Fibroblast of skin of abdomen (primary cell): ENCODE measurements around the gene RNF7.
"Not testable (repeated sequence)": the region's sequence is repeated elsewhere in the genome, so short reads cannot be mapped to it uniquely, and the experiment has no call there.

Source experiments
- DNase-seq: peaks from one replicate; pipeline ENCODE4 v3.0.0-alpha.2; 2013

RNF7 gene

DNA sequence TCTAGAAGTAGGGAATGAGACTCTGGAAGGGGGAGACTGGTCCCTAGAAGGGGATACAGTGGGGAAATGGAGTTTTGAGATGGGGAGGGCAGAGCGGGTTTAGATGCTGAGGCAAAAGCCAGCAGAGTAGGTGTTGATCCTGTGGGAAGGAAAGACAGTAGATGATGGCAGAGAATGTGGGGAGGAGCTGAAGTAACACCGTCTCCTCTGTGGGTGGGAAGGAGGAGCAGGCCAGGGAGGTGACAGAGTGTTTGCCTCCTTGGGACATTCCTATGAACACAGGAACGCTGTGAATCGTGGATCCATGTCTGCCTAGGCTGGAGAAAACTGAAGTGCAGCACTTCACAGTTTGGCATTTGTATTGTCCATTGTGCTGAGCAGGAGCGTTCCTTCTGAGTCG lies 45.5 kb downstream of the RNF7 start:
- no peak for DNase-seq

GRCh38 chr3:141784096-141784495 lies 46.0 kb downstream of the RNF7 start:
- no peak for DNase-seq

DNA sequence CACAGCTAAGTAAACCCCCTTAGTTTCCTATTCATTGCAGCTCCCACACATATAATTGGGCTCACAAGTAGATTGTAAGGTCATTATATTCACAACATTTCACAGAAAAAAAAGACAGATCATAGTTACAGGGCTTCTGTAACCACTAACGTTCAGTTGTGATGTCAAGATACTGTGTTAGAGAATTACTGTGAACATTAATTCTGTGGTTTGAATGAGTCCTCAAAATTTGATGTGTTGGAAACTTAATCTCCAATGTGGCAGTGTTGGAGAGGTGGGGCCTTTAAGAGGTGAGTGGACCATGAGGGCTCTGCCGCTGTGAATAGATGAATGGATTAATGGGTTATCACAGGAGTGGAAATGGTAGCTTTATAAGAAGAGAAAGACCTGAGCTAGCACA lies 46.4 kb downstream of the RNF7 start:
- no peak for DNase-seq

- no peak for DNase-seq
These were observed 50.1 kb downstream of the RNF7 start for GRCh38 chr3:141788149-141788548.

DNA sequence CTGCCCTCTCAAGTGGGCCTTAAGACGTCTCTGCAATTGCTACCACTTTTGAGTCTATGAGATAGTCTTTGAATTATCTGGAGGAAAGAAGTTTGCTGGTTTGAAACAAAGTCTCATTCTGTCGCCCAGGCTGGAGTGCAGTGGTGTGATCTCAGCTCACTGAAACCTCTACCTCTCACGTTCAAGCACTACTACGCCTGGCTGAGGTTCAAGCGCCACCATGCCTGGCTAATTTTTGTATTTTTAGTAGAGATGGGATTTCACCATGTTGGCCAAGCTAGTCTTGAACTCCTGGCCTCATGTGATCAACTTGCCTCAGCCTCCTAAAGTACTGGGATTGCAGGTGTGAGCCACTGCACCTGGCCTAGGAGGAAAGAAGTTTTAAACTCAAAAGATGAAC lies 50.7 kb downstream of the RNF7 start:
- not testable (repeated sequence) for DNase-seq

DNA sequence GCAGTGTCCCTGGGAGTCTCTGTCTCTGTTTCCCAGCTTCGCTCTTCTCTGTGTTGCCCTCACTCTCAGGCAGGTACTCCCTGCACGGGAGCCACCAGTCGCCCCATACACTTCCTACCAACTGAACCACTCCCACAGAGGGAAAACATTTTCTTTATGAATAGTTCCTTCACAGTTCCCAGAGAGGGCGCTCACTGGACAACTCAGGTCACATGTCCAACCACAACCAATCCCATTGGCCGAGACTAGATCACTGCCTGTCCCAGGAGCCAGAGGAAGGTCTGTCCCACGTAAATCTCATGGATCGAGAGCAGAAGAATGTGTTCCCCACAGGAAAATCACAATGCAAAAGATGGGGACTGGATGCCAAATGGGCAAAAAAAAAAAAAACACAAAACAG lies 51.2 kb downstream of the RNF7 start:
- DNase-seq = no peak

- DNase-seq = no peak
These were observed 52.1 kb downstream of the RNF7 start for GRCh38 chr3:141790171-141790570.

DNA sequence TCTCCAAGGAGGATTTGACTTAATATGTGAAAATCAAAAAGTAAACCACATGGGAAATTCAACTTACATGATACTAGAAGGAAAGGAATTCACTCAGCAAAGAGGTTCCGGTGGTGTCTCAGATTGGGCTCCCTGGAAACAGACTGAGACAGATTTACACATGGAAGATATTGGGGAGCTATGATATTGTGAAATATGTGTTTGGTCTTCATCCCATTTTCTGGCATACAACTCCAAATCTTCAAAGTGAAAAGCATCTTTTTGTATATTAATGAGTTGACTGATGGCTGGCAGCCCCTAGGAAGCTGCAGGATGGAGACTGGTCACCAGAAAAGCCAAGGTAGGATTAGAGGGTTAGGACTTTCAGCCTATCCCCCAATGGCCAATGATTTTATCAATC lies 54.4 kb downstream of the RNF7 start:
- DNase-seq = no peak

- no peak for DNase-seq
These were observed 55.6 kb downstream of the RNF7 start for GRCh38 chr3:141793476-141794260.

DNA sequence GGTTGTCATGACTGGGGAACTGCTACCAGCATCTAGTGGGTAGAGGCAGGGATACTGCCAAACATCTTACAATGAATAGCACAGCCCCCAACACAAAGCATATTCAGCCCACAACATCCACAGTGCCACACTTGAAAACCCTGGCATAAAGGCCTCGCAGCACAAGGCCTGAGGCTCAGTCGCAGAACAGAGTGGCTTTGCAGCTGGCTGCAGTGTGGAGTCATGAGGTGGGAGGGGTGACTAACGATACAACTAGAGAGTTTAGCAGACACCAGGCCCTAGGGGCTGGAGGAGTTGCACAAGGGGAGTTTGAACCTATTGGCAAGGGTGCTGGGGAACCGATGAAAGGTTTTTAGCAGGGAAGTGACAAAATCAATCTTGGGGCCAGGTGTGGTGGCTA lies 57.2 kb downstream of the RNF7 start:
- DNase-seq = no peak

DNA sequence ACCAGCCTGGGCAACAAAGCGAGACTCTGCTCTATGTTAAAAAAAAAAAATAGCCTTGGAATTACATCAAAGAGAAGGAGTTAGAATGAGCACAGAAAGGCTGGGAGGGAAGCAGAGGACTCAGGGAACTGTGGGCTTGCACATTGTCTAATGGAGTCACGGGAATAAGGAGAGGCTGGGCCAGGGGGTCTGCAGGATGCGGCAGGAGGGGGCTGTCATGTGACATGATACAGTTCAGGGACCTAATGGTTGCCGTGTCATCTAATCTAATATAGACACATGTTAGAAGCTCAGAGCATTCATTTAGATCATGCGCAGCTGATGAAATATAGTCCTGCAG lies 57.6 kb downstream of the RNF7 start:
- DNase-seq = no peak

- DNase-seq = peak; percentile 84
These were observed 58.2 kb downstream of the RNF7 start for GRCh38 chr3:141796081-141796888.
